ENCODE data around the gene KITLG. TPM values are rescaled to one million over a fixed set of nuclear protein-coding genes. Genes with fewer than 3 reads are reported as not detected.
A peak's percentile ranks its signal among the peaks of the same experiment; 100 is the strongest.

Gene KITLG
- polyA plus RNA-seq, 1 donor (not counting 4 experiments of a cell fraction or from before 2014, with no cell fraction given), result 21.2 TPM

GRCh38 chr12:88516811-88517210 is 63.5 kb downstream of the KITLG start:
- dilution Hi-C loops (cut with MboI; ENCODE audit: extremely low pct_ligation_motif_present, low sequenced_read_pairs), result no loop called here
- H3K9me3 ChIP-seq (ENCODE audit: control insufficient read depth, low read depth, low read length), result no peaks in the 10 kb centered on the region
- peaks cover 22% of the 10 kb centered on the region for H3K4me1 ChIP-seq (ENCODE audit: control insufficient read depth, extremely low read depth, insufficient read depth, low read length)
- H4K20me1 ChIP-seq (ENCODE audit: control insufficient read depth, extremely low read depth, insufficient read depth, low read length), result no peaks in the 10 kb centered on the region
- H3K79me2 ChIP-seq (ENCODE audit: control insufficient read depth, insufficient read depth, low read length), result no peaks in the 10 kb centered on the region
- H3K36me3 ChIP-seq (ENCODE audit: control insufficient read depth in 2 of 2, extremely low read depth in 1 of 2, insufficient read depth in 2 of 2, low read length in 2 of 2), result peaks cover 0 to 7% of the 10 kb centered on the region in 2 experiments
- H3K27ac ChIP-seq (ENCODE audit: control insufficient read depth, insufficient read depth, low read length), result peak overlapping the region; percentile 64
- no peak for TF ChIP-seq EZH2 (IDR thresholded peaks at IDR 0.05; ENCODE audit: low read length)
- no peak for TF ChIP-seq CTCF (optimal IDR thresholded peaks at IDR 0.05 in 1 of 3, IDR thresholded peaks at IDR 0.05 in 1 of 3, conservative IDR thresholded peaks at IDR 0.05 in 1 of 3; ENCODE audit: extremely low read depth in 1 of 3, insufficient read depth in 2 of 3, low read length in 3 of 3)
- FAIRE-seq (no peak), DNase-seq (ENCODE audit: low read depth, low spot score) (no peak)
- no peak overlapping the region for H3K4me2 ChIP-seq (ENCODE audit: control insufficient read depth, extremely low read depth, insufficient read depth, low read depth, low read length)
- no peak overlapping the region for H3K4me3 ChIP-seq (ENCODE audit: control insufficient read depth in 2 of 3, extremely low read depth in 1 of 3, insufficient read depth in 2 of 3, low read depth in 1 of 3, low read length in 3 of 3)
- H3K27me3 ChIP-seq (ENCODE audit: control insufficient read depth, extremely low read depth, insufficient read depth, low read length), result no peaks in the 10 kb centered on the region
- no peak overlapping the region for H3K9ac ChIP-seq (ENCODE audit: control insufficient read depth, extremely low read depth, insufficient read depth, low read length)
- no peak overlapping the region for H2AFZ ChIP-seq (ENCODE audit: control insufficient read depth, low read length)
- no peaks in the 10 kb centered on the region for H3K9me1 ChIP-seq (ENCODE audit: control insufficient read depth, extremely low read depth, insufficient read depth, low read length)

GRCh38 chr12:88510843-88511242 is 69.4 kb downstream of the KITLG start:
- Histone ChIP-seq H3K9me1 (ENCODE audit: control insufficient read depth, extremely low read depth, insufficient read depth, low read length) (peaks cover 2% of the 10 kb centered on the region), H3K9ac (ENCODE audit: control insufficient read depth, extremely low read depth, insufficient read depth, low read length) (no peak overlapping the region), H3K79me2 (ENCODE audit: control insufficient read depth, insufficient read depth, low read length) (no peaks in the 10 kb centered on the region), H3K27ac (ENCODE audit: control insufficient read depth, insufficient read depth, low read length) (no peak overlapping the region), H3K27me3 (ENCODE audit: control insufficient read depth, extremely low read depth, insufficient read depth, low read length) (no peaks in the 10 kb centered on the region), H3K36me3 (ENCODE audit: control insufficient read depth in 2 of 2, extremely low read depth in 1 of 2, insufficient read depth in 2 of 2, low read length in 2 of 2) (peaks cover 4 to 9% of the 10 kb centered on the region in 2 experiments), H3K4me3 (ENCODE audit: control insufficient read depth in 2 of 3, extremely low read depth in 1 of 3, insufficient read depth in 2 of 3, low read depth in 1 of 3, low read length in 3 of 3) (no peak overlapping the region), H4K20me1 (ENCODE audit: control insufficient read depth, extremely low read depth, insufficient read depth, low read length) (no peaks in the 10 kb centered on the region), H3K4me1 (ENCODE audit: control insufficient read depth, extremely low read depth, insufficient read depth, low read length) (no peaks in the 10 kb centered on the region), H2AFZ (ENCODE audit: control insufficient read depth, low read length) (no peak overlapping the region), H3K4me2 (ENCODE audit: control insufficient read depth, extremely low read depth, insufficient read depth, low read depth, low read length) (no peak overlapping the region), H3K9me3 (ENCODE audit: control insufficient read depth, low read depth, low read length) (no peaks in the 10 kb centered on the region)
- TF ChIP-seq EZH2 (IDR thresholded peaks at IDR 0.05; ENCODE audit: low read length), result no peak
- TF ChIP-seq CTCF (optimal IDR thresholded peaks at IDR 0.05 in 1 of 3, IDR thresholded peaks at IDR 0.05 in 1 of 3, conservative IDR thresholded peaks at IDR 0.05 in 1 of 3; ENCODE audit: extremely low read depth in 1 of 3, insufficient read depth in 2 of 3, low read length in 3 of 3), result no peak
- dilution Hi-C loops (cut with MboI; ENCODE audit: extremely low pct_ligation_motif_present, low sequenced_read_pairs), result no loop called here
- DNase-seq (ENCODE audit: low read depth, low spot score), result no peak
- FAIRE-seq, result no peak

Measured in keratinocyte (primary cell).